ENCODE results near the gene PGS1.

The PGS1 gene

DNA sequence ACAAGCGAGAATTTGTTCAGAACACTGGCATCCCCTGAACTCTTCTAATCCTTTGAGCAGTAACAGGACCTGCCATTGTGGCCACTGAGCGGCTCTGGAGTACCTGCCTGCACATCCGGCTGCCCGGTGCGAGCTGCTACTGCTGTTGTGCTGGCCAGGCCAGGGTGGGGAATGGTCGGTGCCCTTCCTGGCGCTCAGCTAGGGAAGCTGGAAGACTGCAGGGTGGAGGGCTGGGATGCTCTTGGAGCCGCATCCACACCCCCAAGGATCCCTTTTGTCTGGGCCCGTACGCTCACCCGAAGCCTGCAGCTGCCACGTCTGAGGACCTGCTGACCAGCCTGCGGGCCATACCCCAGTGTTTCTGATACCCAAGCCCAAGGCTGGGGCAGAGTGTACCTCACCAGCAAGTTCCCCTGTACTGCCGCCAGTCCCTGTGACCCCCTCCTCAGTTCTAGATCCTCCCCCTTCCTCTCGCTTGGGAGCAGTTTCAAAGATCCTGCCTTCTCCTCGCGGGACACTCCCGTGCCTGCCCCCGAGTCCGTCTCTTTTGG lies 49.7 kb downstream of the PGS1 start:
- no peak for DNase-seq

- no peak for DNase-seq
Measured at GRCh38 chr17:78428836-78429617, 50.6 kb downstream of the PGS1 start.

DNA sequence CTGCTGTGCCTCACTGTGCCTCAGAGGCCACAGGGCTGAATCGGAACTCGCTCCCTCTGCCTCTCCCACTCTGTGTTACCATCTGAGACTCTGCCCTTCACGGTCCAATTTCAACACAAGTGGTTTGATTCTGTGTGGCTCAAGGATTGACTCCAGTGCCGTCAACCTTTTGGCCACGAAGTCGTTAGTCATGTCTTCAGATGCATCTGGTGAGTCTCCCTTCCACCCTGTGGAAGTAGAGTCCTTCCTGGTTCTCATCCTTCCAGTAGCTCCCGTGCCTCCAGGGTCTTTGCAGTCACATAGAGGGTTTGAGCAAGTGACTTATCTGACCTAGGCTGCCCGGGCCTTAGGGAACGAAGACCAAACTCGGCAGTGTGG lies 51.2 kb downstream of the PGS1 start:
- DNase-seq = no peak

DNA sequence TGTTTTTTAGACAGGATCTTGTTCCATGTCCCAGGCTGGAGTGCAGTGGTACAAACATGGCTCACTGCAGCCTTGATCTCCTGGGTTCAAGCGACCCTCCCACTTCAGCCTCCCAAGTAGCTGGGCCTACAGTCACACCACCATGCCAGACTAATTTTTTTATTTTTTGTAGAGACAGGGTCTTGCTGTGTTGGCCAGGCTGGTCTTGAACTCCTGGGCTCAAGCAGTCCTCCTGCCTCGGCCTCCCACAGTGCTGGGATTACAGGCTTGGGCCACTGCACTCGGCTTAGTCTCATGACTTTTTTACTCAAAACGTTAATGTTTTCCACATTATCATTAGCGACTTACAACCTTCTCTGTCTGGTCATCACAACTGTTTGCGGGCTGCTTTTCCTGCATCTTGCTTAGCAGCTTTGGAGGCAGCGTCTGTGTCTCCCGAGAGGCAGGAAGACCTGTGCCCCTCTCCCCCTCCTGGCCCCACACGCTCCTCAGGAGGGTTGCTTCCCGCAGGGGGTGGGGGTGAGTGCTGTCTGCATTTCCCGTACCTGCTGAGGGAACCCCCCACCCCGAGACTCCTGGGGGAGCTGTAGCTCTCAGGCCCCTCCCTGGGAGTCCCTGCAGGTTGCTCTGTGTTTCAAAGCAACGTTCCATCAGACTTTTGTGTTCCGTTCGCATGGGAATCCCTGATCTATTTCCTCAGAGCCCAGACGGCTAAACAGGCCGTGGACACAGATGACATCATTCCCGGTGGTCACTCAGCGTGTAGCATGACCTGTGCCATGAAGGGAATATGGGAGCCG lies 52.6 kb downstream of the PGS1 start:
- no peak for DNase-seq

DNA sequence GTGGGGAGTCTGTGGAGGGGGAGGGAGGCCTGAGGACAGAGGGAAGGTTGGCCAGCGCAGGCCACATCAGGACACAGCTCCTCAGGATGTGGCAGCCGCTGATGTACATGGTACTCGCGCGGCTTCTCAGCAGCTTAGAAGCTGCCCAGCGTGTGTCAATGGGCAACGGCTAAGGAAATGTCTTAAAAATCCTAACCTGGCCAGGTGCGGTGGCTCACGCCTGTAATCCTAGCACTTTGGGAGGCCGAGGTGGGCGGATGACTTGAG lies 53.2 kb downstream of the PGS1 start:
- no peak for DNase-seq

DNA sequence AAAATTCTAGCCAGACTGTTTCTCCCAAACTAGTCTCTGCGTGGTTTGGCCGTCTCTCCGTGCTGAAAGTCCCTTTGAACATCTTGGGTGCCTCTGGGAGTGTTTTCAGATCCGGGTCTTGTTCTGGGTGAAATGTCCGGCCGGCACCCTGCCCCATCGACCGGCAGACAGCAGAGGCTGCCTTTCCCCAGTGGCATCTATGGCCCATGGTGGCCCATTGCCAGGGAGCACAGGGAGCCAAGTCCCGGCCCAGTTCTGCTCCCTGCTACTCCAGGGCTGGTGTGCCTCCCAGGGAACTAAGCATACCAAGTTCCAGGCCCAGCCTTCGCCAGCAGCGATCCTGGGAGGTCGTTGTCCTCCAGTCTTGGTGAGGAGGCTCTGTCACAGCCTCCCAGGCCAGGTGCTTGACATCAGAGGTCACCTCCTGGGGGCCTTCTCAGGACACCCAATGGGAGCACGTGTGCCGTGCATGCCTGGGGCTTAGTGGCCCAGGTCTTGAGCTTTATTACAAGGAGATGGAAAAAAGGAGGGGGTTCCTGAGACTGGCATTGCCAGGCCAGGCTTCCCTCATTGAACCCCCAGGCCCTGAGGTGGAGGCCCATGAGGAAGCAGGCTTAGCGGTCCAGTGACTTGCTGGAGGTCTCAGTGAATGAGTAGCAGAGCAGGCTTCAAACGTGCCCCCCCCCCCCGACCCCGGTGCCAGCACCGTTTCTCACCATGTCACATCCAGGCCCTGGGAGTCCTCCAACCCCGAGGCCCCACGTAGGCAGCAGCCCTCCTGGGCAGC lies 54.0 kb downstream of the PGS1 start:
- no peak for DNase-seq

DNA sequence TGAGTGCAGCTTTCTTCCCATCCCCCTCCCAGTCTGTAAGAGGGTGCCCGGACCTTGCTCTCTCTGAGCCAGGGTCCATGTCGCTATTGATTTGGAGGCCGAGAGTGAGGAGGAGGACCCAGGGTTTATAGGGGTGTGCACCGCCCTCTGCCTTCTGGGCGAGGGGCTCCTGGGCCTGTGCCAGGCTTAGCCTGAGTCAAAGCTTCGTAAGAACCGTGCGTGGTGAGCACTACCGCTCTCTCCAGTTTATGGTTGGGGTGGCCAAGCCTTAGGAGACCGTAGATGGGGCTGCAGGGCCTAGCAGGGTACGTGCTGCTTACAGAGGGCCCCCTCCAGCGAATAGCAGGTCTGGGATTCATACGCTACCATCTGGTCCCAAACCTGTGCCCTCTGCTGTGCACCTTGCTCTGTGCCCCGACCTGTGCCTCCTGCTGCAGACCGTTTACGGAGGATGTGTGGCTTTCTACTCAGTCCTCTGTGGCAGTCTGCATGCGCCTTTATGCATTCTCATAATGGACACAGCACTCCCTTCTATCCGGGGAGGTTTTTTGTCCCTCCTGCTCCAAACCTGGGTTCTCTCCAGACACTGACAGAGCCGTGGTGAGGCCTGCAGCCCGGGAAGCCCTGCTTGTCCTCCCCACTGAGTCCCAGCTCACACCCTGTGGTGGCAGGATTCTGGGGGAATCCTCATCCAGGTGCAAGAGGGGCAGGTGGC lies 54.7 kb downstream of the PGS1 start:
- DNase-seq = no peak

DNA sequence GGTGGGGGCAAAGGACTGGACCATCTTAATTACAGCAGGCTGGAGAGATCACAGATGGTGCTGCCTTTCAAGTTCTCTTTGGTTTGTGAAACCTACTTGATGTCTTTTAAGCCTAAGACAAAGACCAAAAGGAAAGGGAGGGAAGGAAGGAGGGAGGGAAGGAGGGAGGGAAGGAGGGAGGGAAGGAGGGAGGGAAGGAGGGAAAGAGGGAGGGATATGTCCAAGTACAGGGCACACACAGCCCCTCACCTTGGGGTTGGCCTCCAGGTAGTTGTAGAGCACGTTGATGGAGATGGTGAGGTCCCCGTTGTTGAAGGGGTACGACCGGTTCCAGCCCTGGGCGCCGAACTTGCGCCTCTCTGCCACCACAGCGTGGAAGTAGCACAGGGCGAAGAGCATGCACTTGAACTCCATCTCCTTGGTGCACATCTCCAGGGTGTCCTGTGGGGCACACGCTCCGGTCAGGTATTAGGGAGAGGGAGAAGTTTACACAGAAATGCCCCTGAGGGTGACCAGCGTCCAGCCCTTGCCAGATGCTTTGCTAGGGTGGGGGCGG lies 55.4 kb downstream of the PGS1 start:
- no peak for DNase-seq

DNA sequence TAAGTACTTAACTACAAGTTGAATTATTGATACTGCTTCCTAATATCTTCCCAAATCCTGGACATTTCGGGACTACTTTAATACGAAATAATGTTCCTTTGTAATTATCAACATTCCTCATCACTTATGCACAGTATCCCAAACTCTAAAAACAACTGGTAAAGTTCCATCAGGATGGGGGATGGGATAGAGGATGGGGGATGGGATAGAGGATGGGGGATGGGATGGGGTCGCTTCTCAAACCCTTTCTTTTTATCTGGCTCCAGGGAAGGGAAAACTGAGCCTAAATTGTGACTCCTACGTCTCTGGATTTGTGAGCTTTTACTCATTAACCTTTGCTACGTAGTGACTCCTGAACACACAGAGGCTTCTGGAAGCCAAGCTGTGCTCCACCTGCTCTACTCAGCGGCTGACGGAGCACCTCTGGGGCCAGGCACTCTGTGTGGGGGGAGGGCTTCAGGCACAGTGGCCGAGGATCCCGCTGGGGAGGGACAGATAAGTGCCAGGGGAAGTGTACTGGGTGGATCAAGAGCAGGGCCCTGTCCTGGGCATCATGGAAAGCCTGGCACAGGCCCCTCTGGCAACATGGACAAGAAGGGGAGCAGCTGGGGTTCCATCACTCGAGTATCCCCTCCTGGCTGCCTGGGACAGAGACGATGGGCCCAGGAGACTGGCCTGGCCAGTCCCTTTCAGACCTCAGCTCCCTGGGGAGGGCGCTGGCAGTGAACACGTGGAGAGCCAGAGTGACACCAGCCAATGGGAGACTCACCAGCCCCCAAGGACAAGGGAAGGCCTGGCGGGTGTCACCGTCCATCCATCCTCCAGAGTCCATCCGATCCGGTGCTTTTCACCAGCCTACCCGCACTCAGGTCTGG lies 56.2 kb downstream of the PGS1 start:
- DNase-seq = no peak

- DNase-seq = no peak
Measured at GRCh38 chr17:78435330-78436005, 57.0 kb downstream of the PGS1 start.

DNA sequence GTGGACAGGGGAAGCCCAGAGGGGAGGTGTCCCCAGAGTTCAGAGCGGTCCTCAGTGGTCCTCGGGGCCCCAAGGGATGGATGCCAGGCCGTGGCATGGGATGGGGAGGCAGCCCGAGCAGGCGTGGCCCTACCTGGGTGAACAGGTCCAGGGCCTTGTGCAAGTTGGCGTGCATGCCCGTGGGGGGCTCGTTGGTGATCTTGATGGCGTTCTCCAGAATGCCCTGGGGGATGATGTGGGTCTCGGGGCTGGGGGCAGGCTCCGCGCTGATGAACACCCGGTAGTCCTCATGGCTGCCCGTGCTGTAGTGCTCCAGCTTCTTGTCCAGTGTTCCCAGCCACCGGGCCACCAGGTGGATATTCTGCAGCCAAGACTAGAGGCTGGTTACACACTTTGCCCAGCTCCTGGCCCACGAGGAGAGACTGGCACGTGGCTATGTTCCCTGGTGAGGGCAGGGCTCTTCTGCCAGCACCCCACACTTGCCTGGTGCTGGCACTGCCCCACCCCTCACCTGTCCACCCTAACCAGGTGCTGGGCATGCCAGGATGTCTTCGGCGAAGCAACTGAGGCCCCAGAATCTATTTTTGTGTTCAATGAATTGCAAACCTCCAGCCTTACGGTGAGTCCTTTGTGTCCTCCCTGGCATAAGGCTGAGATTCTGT lies 59.2 kb downstream of the PGS1 start:
- no peak for DNase-seq

GRCh38 chr17:78438271-78438691 lies 59.8 kb downstream of the PGS1 start:
- DNase-seq = no peak

- no peak for DNase-seq
Measured at GRCh38 chr17:78438694-78439325, 60.4 kb downstream of the PGS1 start.

GRCh38 chr17:78441271-78441971 lies 63.0 kb downstream of the PGS1 start:
- DNase-seq = no peak

DNA sequence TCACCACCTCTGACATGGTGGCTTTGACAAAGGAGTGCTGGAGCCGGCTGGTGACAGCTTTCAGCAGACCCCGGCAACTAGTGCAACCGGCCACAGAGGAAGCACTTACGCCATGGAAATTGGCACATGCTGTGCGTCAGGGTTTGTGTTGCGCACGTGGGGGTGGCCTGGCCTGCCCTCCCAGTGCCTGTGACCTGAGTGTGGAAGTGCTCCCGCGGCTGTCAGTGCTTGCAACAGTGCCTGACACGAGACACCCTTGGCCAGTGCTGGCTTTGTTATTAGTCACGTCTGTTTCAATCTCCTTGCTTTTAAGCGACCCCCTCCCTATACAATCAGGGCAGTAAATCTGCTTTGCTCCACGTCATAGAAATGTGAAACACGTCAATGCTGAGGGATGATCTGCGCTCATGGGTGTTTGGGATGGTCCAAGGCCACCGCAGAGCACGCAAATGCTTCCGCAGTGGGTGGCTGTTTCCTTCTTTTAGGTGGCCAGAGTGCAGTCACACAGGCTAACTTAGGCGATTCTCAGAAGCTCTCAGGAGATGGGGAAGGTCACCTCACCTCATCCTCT lies 64.3 kb downstream of the PGS1 start:
- no peak for DNase-seq

DNA sequence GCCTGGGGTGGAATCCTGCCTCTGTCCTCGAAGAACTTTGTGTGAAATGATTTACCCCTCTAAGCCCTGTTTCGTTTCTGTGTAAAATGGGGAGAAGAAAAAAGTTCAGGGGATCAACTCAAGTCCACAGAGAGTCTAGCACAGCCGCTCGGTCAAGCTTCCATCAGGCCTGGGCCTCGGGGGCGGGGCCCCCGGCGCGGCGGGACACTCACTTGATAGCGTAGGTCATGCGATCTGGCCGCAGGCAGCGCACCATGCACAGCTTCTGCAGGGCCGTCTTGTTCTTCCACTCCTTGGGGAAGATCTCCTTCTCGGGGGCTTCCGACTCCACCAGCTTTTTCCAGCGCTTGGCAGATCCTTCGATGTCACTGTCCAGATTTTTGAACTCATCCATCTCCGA lies 65.9 kb downstream of the PGS1 start:
- no peak for DNase-seq

DNA sequence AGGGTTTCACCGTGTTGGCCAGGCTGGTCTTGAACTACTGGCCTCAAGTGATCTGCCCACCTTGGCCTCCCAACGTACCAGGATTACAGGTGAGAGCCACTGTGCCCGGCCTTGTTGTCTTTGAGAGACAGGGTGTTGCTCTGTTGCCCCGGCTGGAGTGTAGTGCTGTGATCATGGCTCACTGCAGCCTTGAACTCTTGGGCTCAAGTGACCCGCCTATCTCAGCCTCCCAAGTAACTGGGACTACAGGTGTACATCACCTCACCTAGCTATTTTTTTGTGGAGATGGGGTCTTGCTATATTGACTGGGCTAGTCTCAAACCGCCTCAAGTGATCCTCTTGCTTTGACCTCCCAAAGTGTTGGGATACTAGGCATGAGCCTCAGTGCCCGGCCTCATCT lies 68.4 kb downstream of the PGS1 start:
- no peak for DNase-seq

GRCh38 chr17:78448356-78448993 lies 70.0 kb downstream of the PGS1 start:
- no peak for DNase-seq
